ENCODE measurements around the gene LYPD8. TPM values are rescaled to one million over a fixed set of nuclear protein-coding genes. Genes with fewer than 3 reads are reported as not detected.
"Not testable (repeated sequence)": the region's sequence is repeated elsewhere in the genome, so short reads cannot be mapped to it uniquely, and the experiment has no call there.

LYPD8 gene
- total RNA-seq, 4 donors from 2014 or later, result not detected

DNA sequence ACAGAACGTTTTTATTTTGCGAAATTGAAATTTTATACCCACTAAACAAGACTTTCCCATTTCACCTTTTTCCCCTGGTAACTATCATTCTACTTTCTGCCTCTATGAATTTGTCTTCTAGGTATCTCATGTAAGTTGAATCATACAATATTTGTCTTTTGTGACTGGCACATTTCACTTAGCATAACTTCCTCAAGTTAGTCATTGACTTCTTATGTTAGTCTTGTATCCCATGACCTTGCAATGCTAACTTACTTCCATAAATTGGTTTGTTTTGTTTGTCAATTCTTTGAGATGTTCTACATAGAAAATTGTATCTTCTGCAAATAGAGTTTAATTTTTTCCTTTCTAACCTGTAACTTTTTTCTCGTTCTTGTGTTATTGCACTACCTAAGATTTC is 43.2 kb upstream of the LYPD8 start:
- TF ChIP-seq POLR2A (IDR thresholded peaks at IDR 0.05) (no peak), POLR2AphosphoS5 (IDR thresholded peaks at IDR 0.05) (no peak), EP300 (IDR thresholded peaks at IDR 0.05) (no peak)
- TF ChIP-seq, protein P1, sequence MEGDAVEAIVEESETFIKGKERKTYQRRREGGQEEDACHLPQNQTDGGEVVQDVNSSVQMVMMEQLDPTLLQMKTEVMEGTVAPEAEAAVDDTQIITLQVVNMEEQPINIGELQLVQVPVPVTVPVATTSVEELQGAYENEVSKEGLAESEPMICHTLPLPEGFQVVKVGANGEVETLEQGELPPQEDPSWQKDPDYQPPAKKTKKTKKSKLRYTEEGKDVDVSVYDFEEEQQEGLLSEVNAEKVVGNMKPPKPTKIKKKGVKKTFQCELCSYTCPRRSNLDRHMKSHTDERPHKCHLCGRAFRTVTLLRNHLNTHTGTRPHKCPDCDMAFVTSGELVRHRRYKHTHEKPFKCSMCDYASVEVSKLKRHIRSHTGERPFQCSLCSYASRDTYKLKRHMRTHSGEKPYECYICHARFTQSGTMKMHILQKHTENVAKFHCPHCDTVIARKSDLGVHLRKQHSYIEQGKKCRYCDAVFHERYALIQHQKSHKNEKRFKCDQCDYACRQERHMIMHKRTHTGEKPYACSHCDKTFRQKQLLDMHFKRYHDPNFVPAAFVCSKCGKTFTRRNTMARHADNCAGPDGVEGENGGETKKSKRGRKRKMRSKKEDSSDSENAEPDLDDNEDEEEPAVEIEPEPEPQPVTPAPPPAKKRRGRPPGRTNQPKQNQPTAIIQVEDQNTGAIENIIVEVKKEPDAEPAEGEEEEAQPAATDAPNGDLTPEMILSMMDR (IDR thresholded peaks at IDR 0.05), result no peak
- Histone ChIP-seq H3K4me3 (no peak overlapping the region), H3K9me3 (peaks cover 0 to 25% (median 0%) of the 10 kb centered on the region in 3 donors), H3K36me3 (no peaks in the 10 kb centered on the region), H3K27me3 (peaks cover 4% of the 10 kb centered on the region), H3K27ac (no peak overlapping the region), H3K4me1 (no peaks in the 10 kb centered on the region)
- WGBS, 2 donors (ENCODE audit: low coverage in 1 of 2), result 69 to 86% methylated on average over 2 to 3 of the region's 3 CpGs
- no peak for ATAC-seq

DNA sequence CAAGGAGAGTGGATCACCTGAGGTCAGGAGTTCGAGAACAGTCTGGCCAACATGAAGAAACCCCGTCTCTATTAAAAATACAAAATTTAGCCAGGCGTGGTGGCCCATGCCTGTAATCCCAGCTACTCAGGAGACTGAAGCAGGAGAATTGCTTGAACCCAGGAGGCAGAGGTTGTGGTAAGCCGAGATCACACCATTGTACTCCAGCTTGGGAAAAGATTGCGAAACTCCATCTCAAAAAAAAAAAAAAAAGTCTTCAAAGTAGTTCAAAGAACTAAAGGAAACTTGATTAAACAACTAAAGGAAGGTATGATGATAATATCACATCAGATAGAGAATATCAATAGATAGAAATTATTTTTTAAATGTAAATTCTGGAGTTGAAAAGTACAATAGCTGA is 39.1 kb upstream of the LYPD8 start:
- H3K36me3 ChIP-seq, H3K4me3 ChIP-seq, H3K4me1 ChIP-seq, H3K27ac ChIP-seq, H3K27me3 ChIP-seq, ATAC-seq: not testable (repeated sequence)
- whole genome bisulfite sequencing, 2 donors (ENCODE audit: low coverage in 1 of 2), result 86 to 88% methylated on average over 5 of the region's 5 CpGs
- H3K9me3 ChIP-seq, result peaks cover 0 to 35% (median 0%) of the 10 kb centered on the region in 3 donors

DNA sequence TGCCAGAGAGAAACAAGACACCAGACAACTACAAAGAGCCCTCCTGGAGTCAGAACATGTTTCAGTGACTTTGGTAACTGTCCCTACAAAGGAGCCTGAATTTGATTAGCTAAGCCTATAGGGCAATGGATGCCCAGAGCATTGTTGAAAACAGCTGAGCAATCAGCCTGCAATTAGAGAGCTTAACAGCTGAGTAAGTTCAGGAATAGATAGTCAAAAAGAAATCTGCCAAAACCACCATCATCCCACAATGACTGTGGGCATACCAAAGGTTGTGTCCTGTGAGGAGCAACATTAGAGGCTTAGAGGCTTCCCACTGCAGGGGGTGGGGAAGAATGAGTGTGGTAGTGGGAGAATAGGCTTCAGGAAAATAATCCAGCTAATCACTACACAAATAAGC is 38.0 kb upstream of the LYPD8 start:
- peaks cover 0 to 35% (median 0%) of the 10 kb centered on the region in 3 donors for H3K9me3 ChIP-seq
- TF ChIP-seq EP300 (IDR thresholded peaks at IDR 0.05) (no peak), POLR2AphosphoS5 (IDR thresholded peaks at IDR 0.05) (no peak), POLR2A (IDR thresholded peaks at IDR 0.05) (no peak)
- TF ChIP-seq, protein P1 (IDR thresholded peaks at IDR 0.05), result no peak
- H3K27ac ChIP-seq, result no peak overlapping the region
- no peak for ATAC-seq
- no peaks in the 10 kb centered on the region for H3K36me3 ChIP-seq
- no peak overlapping the region for H3K4me3 ChIP-seq
- peaks cover 15% of the 10 kb centered on the region for H3K27me3 ChIP-seq
- H3K4me1 ChIP-seq, result no peaks in the 10 kb centered on the region

DNA sequence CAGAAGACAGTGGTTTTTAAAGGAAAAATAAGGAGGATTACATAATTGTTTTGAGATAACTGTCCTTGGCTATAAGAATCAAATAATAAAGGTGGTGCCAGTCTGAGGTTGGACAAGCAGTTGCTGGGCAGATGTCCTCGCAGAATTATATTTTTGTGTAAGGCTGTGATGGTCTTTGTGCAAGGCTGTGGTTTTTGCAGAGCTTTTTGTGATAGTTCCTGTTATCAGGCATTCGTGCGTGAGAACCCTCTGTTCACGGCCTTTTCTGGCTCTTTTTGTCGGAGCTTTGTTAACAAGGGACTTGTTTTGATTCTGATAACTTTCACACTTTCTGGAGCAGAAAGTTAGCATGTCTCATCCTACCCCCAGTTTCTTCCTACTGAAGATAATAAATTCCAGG is 36.8 kb upstream of the LYPD8 start:
- no peaks in the 10 kb centered on the region for H3K4me1 ChIP-seq
- H3K36me3 ChIP-seq, result no peaks in the 10 kb centered on the region
- TF ChIP-seq EP300 (IDR thresholded peaks at IDR 0.05), result no peak
- TF ChIP-seq POLR2A (IDR thresholded peaks at IDR 0.05), result no peak
- TF ChIP-seq POLR2AphosphoS5 (IDR thresholded peaks at IDR 0.05), result no peak
- TF ChIP-seq, protein P1 (IDR thresholded peaks at IDR 0.05), result no peak
- H3K4me3 ChIP-seq, result no peak overlapping the region
- H3K27me3 ChIP-seq, result peaks cover 22% of the 10 kb centered on the region
- WGBS, 2 donors (ENCODE audit: low coverage in 1 of 2), result 63 to 77% methylated on average over 5 of the region's 5 CpGs
- no peak for ATAC-seq
- no peak overlapping the region for H3K27ac ChIP-seq
- peaks cover 0 to 35% (median 0%) of the 10 kb centered on the region in 3 donors for H3K9me3 ChIP-seq

DNA sequence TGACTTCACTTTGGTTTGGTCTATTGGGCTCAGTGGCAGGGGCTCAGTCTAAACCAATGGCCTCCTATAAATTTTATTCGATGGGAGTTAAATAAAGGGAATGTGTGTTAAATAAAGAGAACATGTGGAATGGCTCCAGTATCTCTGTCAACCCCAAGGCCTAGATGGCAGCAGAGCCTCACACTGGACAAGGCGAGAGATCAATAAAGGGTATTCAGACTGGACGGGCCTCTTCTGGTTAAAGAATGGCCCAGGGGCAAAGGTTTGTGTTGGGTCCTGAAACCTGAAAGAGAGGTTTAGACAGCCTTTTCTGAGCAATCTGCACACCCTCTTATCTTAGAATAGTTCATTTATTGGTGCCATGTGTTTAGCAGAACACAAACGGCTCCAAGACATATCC is 35.5 kb upstream of the LYPD8 start:
- Histone ChIP-seq H3K4me3 (no peak overlapping the region), H3K36me3 (no peaks in the 10 kb centered on the region), H3K4me1 (no peaks in the 10 kb centered on the region), H3K27ac (no peak overlapping the region), H3K9me3 (peaks cover 0 to 33% (median 0%) of the 10 kb centered on the region in 3 donors), H3K27me3 (peaks cover 22% of the 10 kb centered on the region)
- 74 to 80% methylated on average over 1 to 4 of the region's 4 CpGs for WGBS, 2 donors (ENCODE audit: low coverage in 1 of 2)
- TF ChIP-seq POLR2A (IDR thresholded peaks at IDR 0.05) (no peak), EP300 (IDR thresholded peaks at IDR 0.05) (no peak), POLR2AphosphoS5 (IDR thresholded peaks at IDR 0.05) (no peak)
- TF ChIP-seq, protein P1 (IDR thresholded peaks at IDR 0.05), result no peak
- no peak for ATAC-seq
